Urinary bladder (tissue), 4 donors: ENCODE data around the gene ALK. TPM values are rescaled to one million over a fixed set of nuclear protein-coding genes. Genes with fewer than 3 reads are reported as not detected.

Experiments used
- DNase-seq: peaks from one replicate; pipeline ENCODE4 v3.0.0-alpha.2; 2015; ENCODE audit errors: extremely low spot score
- H3K27ac ChIP-seq: one replicate; pipeline ENCODE4 v1.5.1; 2013; ENCODE audit warnings: low read depth, mild to moderate bottlenecking, moderate library complexity
- H3K36me3 ChIP-seq: one replicate; pipeline ENCODE4 v1.6.1; 2013; ENCODE audit warnings: mild to moderate bottlenecking, moderate library complexity; ENCODE audit not compliant: insufficient read depth
- H3K4me1 ChIP-seq: one replicate; pipeline ENCODE4 v1.6.1; 2013; ENCODE audit warnings: mild to moderate bottlenecking, moderate library complexity; ENCODE audit not compliant: insufficient read depth
- H3K4me3 ChIP-seq: one replicate; pipeline ENCODE4 v1.5.1; 2013; ENCODE audit warnings: low read depth, low read length
- WGBS: extraction: QIAGEN DNeasy Blood & Tissue Kit; methylation state at CpG from one replicate; pipeline ENCODE4 v1.1.7; 2013; 5-methylcytosine and 5-hydroxymethylcytosine counted together
- polyA plus RNA-seq: library from polyadenylated mRNA; stranded (reverse); fragments of 200-250 nt; gene quantifications from one replicate; pipeline ENCODE4 v1.2.3, GENCODE V29; 2013
- total RNA-seq: library from RNA; depleted of rRNA; stranded (reverse); fragments of >200 nt; gene quantifications from one replicate; pipeline ENCODE4 v1.2.3, GENCODE V29; 2014
- donor health status: healthy with polysubstance abuse.
- donor health status: healthy.

ALK gene
- total and polyA plus RNA-seq, 2 donors, result 0.29 to 1.0 TPM

- 72% methylated on average over 6 of the region's 6 CpGs for WGBS
- Histone ChIP-seq H3K4me3 (no peak overlapping the region), H3K27ac (no peak overlapping the region), H3K4me1 (no peaks in the 10 kb centered on the region), H3K36me3 (no peaks in the 10 kb centered on the region)
- no peak for DNase-seq
Measured at GRCh38 chr2:29881089-29881730, 40.2 kb downstream of the ALK start.

GRCh38 chr2:29880084-29880483 lies 41.3 kb downstream of the ALK start:
- WGBS, result 60% methylated on average over 1 of the region's 1 CpG
- Histone ChIP-seq H3K36me3 (no peaks in the 10 kb centered on the region), H3K27ac (no peak overlapping the region), H3K4me3 (no peak overlapping the region), H3K4me1 (no peaks in the 10 kb centered on the region)
- no peak for DNase-seq

- Histone ChIP-seq H3K4me3 (no peak overlapping the region), H3K36me3 (no peaks in the 10 kb centered on the region), H3K4me1 (no peaks in the 10 kb centered on the region), H3K27ac (no peak overlapping the region)
- 59% methylated on average over 2 of the region's 2 CpGs for WGBS
- no peak for DNase-seq
Measured at GRCh38 chr2:29879456-29879855, 41.9 kb downstream of the ALK start.

- WGBS, result 58% methylated on average over 3 of the region's 3 CpGs
- DNase-seq, result no peak
- H3K27ac ChIP-seq, result no peak overlapping the region
- no peaks in the 10 kb centered on the region for H3K4me1 ChIP-seq
- no peaks in the 10 kb centered on the region for H3K36me3 ChIP-seq
- no peak overlapping the region for H3K4me3 ChIP-seq
Measured at GRCh38 chr2:29878898-29879297, 42.5 kb downstream of the ALK start.

GRCh38 chr2:29876374-29876773 lies 45.0 kb downstream of the ALK start:
- Histone ChIP-seq H3K36me3 (no peaks in the 10 kb centered on the region), H3K4me1 (no peaks in the 10 kb centered on the region), H3K27ac (no peak overlapping the region), H3K4me3 (no peak overlapping the region)
- WGBS, result 100% methylated on average over 4 of the region's 4 CpGs
- no peak for DNase-seq

GRCh38 chr2:29874745-29875144 lies 46.6 kb downstream of the ALK start:
- no peaks in the 10 kb centered on the region for H3K4me1 ChIP-seq
- no peak overlapping the region for H3K27ac ChIP-seq
- DNase-seq, result no peak
- H3K4me3 ChIP-seq, result no peak overlapping the region
- 94% methylated on average over 2 of the region's 2 CpGs for WGBS
- H3K36me3 ChIP-seq, result no peaks in the 10 kb centered on the region

- H3K36me3 ChIP-seq, result no peaks in the 10 kb centered on the region
- H3K4me3 ChIP-seq, result no peak overlapping the region
- H3K4me1 ChIP-seq, result no peaks in the 10 kb centered on the region
- no peak for DNase-seq
- WGBS, result 88% methylated on average over 1 of the region's 1 CpG
- no peak overlapping the region for H3K27ac ChIP-seq
Measured at GRCh38 chr2:29872870-29873269, 48.5 kb downstream of the ALK start.

- Histone ChIP-seq H3K4me3 (no peak overlapping the region), H3K27ac (no peak overlapping the region), H3K4me1 (no peaks in the 10 kb centered on the region), H3K36me3 (no peaks in the 10 kb centered on the region)
- no peak for DNase-seq
- 91% methylated on average over 2 of the region's 2 CpGs for WGBS
Measured at GRCh38 chr2:29871541-29871940, 49.8 kb downstream of the ALK start.

GRCh38 chr2:29865512-29865911 lies 55.9 kb downstream of the ALK start:
- Histone ChIP-seq H3K36me3 (no peaks in the 10 kb centered on the region), H3K4me1 (no peaks in the 10 kb centered on the region), H3K27ac (no peak overlapping the region), H3K4me3 (no peak overlapping the region)
- WGBS, result 94% methylated on average over 1 of the region's 1 CpG
- no peak for DNase-seq

- Histone ChIP-seq H3K27ac (no peak overlapping the region), H3K4me1 (no peaks in the 10 kb centered on the region), H3K4me3 (no peak overlapping the region), H3K36me3 (no peaks in the 10 kb centered on the region)
- 0% methylated on average over 1 of the region's 1 CpG for WGBS
- no peak for DNase-seq
Measured at GRCh38 chr2:29864988-29865387, 56.4 kb downstream of the ALK start.

GRCh38 chr2:29855924-29856639 lies 65.3 kb downstream of the ALK start:
- no peak for DNase-seq
- WGBS, result 86% methylated on average over 7 of the region's 7 CpGs

GRCh38 chr2:29850794-29851193 lies 70.6 kb downstream of the ALK start:
- H3K4me3 ChIP-seq, result no peak overlapping the region
- WGBS, result 86% methylated on average over 7 of the region's 7 CpGs
- no peaks in the 10 kb centered on the region for H3K4me1 ChIP-seq
- no peak overlapping the region for H3K27ac ChIP-seq
- no peaks in the 10 kb centered on the region for H3K36me3 ChIP-seq
- no peak for DNase-seq

More at GRCh38 chr2:29855924-29856639, 65.3 kb downstream of the ALK start:
- Histone ChIP-seq H3K27ac (no peak overlapping the region), H3K4me1 (no peaks in the 10 kb centered on the region), H3K36me3 (no peaks in the 10 kb centered on the region), H3K4me3 (no peak overlapping the region)

- H3K4me3 ChIP-seq, result no peak overlapping the region
- DNase-seq, result no peak
- H3K4me1 ChIP-seq, result no peaks in the 10 kb centered on the region
- no peaks in the 10 kb centered on the region for H3K36me3 ChIP-seq
- H3K27ac ChIP-seq, result no peak overlapping the region
- 81% methylated on average over 12 of the region's 12 CpGs for WGBS
Measured at GRCh38 chr2:29848566-29849310, 72.6 kb downstream of the ALK start.

GRCh38 chr2:29847886-29848285 lies 73.5 kb downstream of the ALK start:
- no peak for DNase-seq
- H3K36me3 ChIP-seq, result no peaks in the 10 kb centered on the region
- no peak overlapping the region for H3K4me3 ChIP-seq
- H3K27ac ChIP-seq, result no peak overlapping the region
- WGBS, result 46% methylated on average over 6 of the region's 6 CpGs
- H3K4me1 ChIP-seq, result no peaks in the 10 kb centered on the region
